ENCODE data around the gene NCCRP1.

The NCCRP1 gene

GRCh38 chr19:39248806-39249205, 52.0 kb downstream of the NCCRP1 start, which contains the start of gene IFNL4:
Gene IFNL4 (minus strand): TSS chr19:39248856.
- ATAC-seq: no peak
- TF ChIP-seq TCF4 (CRISPR knock-in tag; IDR thresholded peaks at IDR 0.05; ENCODE audit: borderline replicate concordance) (no peak), POU6F1 (CRISPR knock-in tag; IDR thresholded peaks at IDR 0.05; ENCODE audit: borderline replicate concordance, low read depth) (no peak), TSHZ2 (CRISPR knock-in tag; IDR thresholded peaks at IDR 0.05) (no peak), ZC3H10 (CRISPR knock-in tag; IDR thresholded peaks at IDR 0.05) (no peak), CSRNP3 (CRISPR knock-in tag; IDR thresholded peaks at IDR 0.05) (no peak), ZFP3 (CRISPR knock-in tag; IDR thresholded peaks at IDR 0.05) (no peak), CSDC2 (CRISPR knock-in tag; IDR thresholded peaks at IDR 0.05) (no peak), ESRRG (CRISPR knock-in tag; IDR thresholded peaks at IDR 0.05) (no peak)

GRCh38 chr19:39251081-39251480, 54.3 kb downstream of the NCCRP1 start:
- no peak for TF ChIP-seq POU6F1 (CRISPR knock-in tag; IDR thresholded peaks at IDR 0.05; ENCODE audit: borderline replicate concordance, low read depth)
- no peak for TF ChIP-seq SNAI2 (CRISPR knock-in tag; IDR thresholded peaks at IDR 0.05)
- TF ChIP-seq RARB (CRISPR knock-in tag; IDR thresholded peaks at IDR 0.05): no peak
- TF ChIP-seq ESRRG (CRISPR knock-in tag; IDR thresholded peaks at IDR 0.05): no peak
- no peak for ATAC-seq

Data from SK-N-SH treated with all-trans-retinoic acid at 6 μM for 48 hours (cell line).